Hematopoietic multipotent progenitor cell treated with erythropoietin and hydrocortisone succinate and interleukin-3 and kit ligand, for 4 days (in vitro differentiated cells): ENCODE measurements around the gene ISLR.

Source experiments
- DNase-seq: peaks from one replicate; pipeline ENCODE4 v3.0.0-alpha.2; 2015

The ISLR gene

DNA sequence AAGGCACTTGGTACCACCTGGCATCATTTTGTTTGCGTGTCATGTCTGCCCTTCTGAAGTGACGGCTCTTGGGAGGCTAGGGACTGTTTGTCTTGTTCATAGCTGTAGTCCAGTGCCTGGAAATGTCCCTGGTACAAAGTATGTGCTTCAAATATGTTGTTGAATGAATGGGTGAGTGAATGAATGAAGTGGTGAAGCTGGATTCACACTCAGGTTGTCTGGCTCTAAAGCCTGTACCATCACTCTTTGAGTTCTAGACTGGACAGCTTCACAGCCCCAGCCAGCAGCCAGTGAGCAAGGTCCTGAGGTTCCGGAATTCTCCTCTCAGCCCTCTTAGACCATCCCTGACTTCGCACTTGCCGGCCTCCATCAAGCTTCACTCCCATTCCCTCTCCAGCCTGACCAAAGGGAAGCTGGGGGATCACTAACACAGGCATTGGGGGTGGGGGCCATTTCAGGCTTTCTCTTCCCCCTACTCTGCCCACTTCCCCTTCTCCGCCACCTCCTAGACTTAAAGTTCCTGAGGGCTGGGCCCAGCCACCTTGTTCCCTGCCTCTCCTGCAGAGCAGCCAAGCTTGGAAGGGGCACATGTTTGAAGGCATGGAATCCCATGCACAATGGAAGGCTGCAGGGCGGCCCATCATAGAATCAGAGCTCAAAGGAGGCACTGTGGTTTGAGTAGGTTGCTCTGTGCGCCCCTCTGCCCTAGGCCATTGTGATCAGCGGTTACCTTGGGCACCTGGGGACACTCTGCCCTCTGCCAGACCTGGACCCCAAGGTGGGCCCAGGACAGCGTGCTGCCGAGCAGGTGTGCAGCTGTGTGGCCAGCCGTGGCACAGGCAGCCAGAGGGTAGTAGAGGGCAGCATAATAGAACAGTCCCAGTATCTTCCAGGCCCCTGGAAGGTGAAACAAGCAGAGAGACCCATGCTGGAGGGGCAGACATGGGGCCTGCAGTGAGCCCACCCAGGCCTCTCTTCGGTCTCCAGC lies 21.4 kb downstream of the ISLR start:
- DNase-seq, result no peak

DNA sequence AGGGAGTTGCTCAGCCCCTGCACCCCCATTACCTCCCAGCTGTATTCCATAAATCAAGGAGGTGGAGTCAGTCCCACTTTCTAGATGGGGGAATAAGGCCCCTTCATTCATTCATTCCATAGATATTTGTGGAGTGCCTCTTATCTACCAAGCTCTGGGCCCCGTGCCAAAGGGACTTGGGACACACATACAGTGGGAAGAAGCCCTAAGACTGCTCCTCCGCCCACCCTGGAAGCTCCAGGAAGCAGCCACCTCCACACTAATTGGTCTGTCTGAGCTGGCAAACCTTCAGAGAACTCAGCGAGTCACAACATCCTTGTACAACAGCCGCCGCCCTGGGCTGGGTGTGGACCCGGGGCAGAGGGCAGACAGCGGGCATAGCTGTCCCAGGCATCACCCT lies 22.7 kb downstream of the ISLR start:
- no peak for DNase-seq

DNA sequence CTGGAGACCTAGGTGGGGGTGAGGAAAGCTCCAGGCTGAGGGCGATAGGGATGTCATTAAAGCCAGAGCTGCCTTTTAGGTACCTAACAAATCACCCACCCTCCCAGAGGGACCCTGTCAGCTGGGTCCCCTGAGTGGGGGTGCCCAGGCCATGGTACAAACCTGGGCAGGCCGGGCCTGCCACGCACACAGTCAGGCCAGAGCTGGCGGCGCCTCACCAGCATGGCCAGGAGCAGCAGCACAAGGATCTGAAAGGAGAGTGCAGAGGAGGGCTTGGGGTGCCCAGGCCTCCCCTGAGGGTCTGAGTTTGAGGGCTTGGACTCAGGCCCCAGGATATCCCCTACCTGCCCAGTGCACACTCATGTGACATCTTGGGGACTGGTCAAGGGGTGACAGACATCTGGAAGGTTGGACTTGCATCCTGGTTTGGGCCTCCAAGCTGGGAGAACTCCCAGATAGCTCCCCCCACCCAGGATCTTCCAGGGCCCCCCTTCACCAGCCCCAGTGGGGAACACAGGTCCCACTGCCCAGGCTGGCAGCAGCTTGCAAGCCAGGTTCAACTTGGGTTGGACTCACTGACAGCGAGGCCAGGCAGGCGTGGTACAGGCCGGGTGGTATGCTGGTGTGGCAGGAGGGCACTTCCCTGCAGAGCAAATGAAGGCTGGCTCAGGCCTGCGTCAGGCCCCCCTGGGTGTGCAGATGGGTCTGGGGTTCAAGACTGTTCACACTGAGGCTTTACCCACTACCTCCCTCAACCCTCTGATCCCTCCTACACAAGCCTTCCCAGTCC lies 23.9 kb downstream of the ISLR start:
- DNase-seq, result no peak

DNA sequence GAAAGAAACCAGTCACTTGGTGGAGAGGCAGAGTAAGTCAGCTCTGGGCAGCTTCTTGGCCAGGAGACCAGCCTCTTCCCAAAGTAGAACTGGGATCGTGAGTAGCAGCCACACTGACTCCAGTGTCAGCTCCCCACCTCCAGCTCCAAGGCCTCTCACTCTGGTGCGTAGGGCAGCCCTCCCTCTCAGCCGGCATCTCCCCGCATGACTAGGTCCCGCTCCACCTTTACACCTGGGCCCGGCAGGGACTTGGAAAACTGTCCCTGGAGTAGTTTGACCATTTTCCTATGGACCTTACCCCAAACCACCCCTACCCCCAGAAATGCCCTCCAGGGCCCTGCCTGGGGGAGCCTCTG lies 25.8 kb downstream of the ISLR start:
- DNase-seq, result no peak

DNA sequence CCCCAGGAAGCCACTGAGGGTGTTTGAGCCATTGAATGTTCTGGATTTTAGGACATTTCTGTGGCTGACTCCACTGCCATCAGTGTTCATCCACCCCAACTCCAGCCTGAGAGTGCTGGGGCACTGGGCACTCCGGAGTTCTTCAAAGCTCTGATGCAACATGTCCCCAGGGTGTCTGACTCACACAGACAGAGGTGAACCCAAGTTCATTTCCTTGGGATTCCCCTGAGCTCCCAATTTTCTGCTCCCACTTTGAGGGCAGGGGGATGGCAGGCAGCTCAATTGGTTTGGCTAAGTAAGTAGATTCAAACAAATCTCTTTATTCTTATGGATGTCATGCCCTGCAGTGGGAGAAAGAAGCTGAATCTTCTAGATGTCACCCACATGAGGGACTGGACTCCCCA lies 26.9 kb downstream of the ISLR start:
- DNase-seq, result no peak

DNA sequence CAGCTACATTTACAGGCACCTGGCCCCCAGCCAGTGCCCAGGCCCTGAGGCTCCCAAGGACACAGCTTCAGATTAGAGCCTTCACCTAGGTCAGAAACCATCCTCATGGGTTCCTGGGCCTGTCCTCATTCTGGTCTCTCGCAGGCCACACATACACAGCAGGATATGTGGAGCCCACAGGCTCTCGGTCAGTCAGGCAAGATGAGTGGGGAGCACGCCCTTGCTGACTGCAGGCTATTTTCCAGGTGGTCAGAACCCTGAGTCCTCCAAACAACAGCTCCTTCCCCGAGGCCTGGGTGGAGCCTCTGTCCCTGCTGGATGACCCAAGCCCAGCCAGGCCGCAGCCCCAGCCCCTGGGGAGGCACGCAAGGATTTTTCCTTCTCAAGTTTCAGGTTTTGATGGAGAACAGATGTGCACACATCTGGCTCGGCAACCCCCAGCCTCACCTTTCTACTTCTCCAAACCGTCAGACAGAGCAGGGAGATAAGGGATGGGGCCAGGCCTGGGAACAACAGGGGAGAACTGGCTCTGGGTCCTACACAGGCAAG lies 27.4 kb downstream of the ISLR start:
- no peak for DNase-seq

DNA sequence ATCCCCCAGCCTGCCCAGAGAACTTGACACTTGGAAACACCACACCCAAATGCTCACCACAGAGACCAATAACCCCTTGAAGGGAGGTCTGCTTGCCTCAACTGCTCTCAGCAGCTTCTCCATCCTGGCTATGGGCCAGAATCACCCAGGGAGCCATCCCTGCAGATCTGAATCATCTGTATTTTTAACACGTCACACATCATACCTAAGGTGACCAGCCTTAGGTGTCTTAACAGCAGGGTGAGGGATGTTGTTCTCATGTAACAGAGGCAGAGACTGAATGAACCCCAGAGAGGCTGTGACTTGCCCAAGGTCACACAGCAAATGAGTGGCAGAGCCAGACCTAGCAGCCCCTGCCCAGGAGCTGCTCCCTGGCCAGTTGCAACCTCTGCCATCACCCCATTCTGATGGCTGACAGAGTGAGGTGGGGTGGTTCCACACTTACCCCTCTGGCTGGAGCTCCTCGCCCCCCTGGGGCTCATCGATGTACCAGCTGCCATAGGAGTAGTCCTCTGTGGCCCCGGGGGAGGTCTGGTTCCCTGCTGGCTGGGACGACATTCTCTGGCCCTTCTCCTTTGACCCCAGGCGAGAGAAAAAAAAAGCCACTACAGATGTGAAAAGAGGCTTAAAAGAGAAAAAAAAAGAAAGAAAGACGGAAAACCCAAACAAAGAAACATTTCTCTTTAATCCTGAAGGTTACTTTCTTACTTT lies 28.4 kb downstream of the ISLR start:
- DNase-seq, result no peak

DNA sequence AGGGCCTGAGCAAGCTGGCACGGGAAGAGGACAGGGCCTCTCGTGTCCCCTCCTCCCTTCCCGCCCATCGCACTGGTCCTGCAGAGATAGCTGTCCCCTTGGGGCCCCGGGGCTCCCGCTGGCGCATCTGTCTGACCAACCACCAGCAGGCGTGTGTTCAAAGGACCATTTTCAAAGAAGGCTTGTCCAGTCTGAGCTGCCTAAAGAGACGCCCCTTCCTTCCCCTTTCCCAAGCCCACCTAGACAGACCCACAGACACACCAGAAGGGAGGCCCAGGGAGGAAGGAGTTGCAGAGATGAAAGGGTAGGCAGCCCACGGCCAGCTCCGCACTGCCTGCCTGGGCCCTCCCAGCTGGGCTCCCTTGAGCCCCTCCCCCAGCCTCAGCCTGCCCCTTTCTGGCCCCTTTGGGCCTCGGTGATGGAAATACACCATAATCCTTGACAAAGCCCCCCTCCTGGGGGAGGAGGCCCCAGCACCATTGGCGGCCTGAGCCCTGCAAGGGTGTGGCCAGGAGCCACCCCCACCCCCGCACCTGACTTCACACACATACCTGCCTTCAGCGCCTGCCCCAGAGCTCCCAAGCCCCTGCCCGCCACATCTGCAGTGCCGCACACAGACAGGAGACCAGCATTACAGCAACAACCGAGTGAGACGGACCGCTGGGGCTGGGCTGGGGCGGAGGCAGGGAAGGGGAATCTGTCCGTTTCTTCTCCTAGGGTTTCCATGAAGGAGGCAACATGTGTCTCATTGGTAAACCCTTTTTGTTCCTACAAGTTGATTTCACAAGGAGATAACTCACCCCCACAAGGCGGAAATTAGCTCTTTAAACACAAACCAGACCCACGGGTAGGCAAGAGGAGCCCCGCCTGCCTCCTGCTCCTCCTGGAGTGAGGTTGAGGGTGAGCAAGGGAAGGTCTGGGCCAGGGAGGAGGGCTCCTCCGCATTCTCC lies 29.2 kb downstream of the ISLR start, which contains the start of gene STRA6:
Gene STRA6 (minus strand): TSS at position 336 of the 950 bp plus-strand sequence. CDS start 520 bp downstream, outside the sequence.
- DNase-seq, result no peak

DNA sequence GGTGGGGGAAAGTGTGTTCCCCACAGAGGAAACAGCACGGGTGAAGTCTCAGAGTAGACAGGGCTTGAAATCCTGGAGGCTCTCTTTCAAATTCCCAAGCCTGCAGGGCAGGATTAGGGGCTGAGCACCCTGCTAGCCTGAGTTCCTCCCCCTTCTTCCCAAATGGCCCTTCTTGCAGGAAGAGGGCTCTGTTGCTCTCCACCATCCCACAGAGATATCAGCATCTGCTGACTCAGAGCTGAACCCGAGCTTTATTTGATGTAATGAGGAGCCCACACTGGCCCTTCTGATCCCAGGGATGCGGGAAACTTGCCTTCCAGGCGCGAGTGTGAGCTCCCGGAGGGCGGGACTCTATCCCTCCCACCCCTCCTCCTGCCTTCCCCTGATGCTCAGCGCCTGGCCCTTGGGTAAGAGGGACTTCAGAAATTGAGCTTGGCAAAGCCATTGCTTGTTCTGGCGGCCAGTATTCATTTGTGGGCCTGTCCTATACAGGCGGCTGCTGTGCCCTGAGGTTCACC lies 30.5 kb downstream of the ISLR start:
- no peak for DNase-seq

DNA sequence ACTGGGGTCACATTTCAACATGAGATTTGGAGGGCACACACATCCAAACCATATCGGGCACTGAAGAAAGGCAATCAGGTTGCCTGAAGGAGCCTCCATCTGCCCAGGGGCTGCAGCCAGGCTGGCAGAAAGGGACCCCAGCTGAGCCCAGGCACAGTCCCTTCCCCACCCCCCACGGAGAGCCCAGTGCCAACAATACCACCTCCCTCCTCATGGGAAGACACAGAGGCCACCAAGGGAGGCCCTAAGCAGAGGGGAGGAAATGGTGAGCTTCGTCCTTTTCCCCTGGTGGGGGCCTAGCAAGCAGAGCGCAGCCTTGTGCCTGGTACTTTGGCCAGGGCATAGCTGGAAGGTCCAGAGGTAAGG lies 32.1 kb downstream of the ISLR start:
- no peak for DNase-seq

DNA sequence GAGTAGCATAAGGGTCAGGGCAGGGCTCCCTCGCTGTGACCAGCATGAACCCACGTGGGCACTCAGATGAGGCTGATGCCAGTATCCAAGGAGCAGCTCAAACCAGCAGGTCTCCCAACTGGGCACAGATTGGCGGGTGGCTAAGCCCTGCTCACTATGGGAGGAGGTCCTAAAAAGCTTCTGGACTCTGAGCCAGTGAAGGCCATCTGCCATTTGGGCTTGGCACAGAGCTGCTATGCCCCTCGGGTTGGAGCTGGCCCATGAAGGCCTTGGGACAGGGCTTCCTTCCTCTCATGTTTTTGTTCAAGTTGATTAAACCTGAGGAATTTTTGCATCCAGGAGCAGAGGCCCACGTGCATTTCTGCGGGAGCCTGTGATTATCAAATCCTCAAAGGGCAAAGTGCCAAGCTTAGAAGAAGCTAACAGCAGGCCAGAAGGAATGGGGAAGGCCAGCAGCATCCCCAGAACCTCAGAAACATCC lies 33.3 kb downstream of the ISLR start:
- no peak for DNase-seq

DNA sequence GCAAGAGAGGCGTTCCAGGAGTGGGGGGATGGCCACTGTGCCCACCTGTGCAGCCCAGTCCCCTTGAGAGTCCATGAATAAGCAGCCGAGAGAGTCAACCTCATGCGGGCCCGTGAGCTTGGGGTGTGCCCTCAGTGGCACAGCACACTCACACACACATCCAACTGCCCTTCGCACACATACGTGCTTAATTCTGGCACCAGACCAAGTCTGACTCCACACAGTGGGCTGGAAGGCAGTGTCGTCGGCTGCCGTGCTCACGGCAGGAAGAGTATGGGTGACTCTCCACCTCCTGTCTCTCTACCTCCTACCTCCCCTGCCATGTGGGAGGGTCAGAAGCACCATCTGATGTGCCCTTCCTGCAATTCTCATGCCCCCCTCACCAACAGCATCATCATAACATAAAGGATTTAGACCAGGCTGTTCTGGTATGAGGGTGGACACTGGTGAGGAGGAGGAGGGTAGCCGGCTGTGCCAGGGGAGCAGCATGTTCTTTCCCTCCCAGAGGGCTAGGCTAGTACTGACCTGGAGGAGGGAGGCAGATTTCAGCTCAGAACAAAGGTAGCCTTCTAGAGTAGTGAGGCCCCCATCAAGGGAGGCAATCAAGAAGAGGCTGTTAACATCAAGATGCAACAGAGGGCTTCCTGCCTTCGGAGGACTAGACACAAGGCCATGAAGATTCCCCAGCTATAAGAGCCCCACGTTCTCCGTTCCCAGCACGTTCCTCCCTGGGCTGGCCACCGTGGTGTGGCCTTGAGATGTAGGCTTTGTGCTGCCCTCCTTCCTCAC lies 34.3 kb downstream of the ISLR start:
- no peak for DNase-seq

DNA sequence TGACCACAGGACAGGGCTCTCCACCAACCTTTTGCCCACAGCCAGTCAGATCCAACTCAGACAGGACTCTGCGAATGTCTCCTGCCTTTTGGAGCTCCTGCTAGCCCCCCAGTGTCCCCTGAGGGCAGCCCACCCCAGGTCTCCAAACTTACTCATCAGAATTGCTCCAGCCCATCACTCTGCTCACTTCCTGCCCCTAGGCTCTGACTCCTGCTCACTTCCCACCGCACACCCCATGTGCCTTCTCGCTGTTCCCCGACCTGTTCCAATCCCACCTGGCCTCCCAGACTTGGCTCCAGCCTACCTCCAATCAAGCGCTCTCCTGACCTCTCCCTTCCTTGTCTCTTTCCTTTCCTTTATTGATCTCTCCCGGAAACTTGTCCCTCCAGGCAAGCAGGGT lies 35.0 kb downstream of the ISLR start:
- DNase-seq, result no peak

DNA sequence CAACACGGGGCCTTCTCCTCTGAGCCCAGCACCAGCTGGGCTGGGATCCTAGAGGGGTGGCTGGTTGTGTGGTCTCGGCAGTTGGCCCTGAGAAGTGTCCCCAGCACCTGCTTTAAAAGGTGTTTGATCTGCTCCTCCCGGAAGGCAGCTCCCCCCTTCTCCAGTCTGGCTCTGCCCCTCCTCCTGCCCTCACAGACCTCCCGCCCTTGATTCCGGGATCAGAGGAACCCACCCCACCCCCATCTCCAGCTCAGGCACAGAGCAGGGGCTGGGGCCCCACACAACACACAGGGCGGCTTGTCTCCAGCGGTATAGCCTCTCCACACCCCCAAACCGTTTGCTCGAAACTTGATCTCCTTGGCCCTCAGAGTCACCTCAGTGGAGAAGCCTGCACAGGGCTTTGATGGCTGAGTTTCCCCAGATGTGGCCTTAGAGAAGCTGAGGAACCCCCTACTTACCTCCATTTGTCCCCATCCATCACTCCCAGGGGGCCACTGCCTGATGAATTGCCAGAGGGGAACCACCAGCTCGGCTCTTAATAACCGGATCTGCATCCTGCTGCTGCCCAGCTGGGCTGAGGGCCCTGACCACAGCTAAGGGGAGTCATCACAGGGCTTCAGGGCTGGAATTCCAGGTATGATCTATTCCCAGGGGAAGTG lies 35.5 kb downstream of the ISLR start:
- DNase-seq, result no peak

DNA sequence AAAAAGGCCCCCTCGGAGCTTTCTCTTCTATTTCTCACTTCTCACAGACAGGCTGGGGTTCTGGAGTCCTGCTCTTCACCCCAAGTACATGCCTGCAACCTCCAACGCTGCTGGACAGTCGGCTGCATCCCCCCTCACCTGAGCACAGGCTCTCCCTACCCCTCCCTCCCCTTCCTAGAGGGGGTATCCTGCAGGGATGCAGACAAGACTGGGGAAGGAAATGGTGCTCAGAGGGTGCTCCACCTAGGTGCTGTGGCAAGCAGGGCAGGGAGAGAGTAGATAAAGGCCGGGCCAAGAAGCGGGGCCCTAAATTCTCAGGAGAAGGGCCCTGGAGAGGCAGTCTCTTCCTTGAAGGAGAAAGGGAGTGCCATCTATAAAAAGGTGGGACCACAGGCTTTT lies 36.0 kb downstream of the ISLR start:
- DNase-seq, result no peak

DNA sequence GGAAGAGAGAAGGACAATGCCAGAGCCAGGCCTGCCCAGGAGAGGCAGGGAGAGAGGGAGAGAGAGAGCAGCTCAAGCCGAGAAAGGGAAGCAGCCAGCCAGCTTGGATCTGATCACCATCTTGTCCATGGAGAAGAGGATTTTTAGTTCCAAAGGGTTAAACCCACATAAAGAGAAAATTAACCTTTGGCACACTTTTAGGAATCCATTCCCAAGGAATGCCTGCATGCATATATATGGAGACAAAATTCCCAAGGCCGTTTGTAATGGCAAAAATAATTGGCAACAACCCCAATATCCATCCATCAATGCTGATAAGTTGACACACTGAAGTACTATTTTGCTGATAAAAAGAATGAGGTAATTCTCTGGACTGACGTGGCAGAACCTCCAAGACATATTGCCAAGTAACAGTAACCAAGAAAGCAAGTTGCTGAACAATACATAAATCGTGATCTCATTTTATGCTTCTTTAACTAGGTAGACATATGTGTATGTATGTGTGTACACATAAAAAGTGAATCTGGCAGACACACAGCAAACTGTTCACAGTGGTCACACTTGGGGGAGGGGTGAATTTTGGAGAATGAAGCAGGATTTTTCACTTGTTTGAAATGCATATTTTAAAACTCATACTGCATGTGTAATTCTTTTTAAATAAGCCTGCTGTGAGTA lies 36.6 kb downstream of the ISLR start:
- DNase-seq, result no peak

DNA sequence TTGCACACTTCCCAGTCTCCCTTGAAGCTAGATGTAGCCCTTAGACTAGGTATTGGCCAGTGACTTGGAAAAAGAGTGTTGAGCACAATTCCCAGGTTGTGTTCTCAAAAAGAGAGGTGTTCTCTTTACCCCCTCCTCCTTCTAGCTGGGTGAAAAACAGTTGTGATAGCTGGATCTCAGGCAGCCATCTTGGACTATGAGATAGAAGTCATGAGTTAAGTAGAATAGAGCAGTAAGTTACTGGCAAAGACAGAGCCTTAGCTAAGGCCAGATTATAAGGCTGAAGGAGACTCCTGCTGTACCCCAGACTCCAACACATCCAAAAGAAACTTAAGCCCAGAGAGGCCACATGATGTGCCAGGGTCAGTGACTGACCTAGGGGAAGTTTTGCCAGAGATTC lies 37.2 kb downstream of the ISLR start:
- DNase-seq, result no peak

DNA sequence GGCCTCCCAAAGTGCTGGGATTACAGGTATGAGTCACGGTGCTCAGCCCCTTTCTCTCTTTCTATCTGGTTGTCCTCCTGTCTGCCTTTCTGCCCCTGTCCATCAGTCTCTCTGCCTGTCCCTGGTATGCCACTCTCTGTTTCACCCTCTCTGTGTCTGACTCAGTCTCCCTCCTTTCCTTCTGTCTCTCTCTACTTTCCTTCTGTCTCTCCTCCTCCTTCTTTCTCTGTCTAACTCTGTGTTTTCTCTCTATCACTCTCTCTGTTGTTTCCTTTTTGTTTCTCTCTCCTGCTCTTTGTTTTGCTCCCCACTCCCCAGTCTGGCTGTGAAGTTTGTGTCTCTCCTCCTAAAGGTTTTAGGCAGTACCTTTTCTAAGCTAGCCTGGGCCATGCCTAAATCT lies 38.1 kb downstream of the ISLR start:
- DNase-seq, result no peak

DNA sequence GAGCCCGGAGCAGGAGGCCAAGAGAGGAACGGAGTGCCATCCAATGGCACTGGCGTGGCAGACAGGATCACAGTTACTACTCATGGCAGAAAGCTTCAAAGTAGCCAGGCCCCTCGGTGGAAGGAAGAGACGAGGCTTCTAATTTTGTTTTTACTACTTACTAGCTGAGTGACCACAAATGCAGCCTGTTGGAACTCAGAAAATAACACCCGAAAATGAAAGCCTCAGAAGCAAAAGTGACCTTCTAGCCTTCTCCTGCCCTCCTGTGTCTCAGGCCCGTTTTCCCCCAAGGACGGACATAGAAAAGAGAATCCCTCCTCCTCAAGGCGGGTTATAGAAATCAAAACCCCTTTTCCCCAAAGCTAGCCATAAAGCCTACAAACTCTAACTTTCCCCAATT lies 39.0 kb downstream of the ISLR start:
- DNase-seq, result no peak
